ENCODE data around the gene ACIN1. TPM values are rescaled to one million over a fixed set of nuclear protein-coding genes. Genes with fewer than 3 reads are reported as not detected.

The ACIN1 gene
- total RNA-seq, 1 donor from 2014 or later, result 64.6 TPM

DNA sequence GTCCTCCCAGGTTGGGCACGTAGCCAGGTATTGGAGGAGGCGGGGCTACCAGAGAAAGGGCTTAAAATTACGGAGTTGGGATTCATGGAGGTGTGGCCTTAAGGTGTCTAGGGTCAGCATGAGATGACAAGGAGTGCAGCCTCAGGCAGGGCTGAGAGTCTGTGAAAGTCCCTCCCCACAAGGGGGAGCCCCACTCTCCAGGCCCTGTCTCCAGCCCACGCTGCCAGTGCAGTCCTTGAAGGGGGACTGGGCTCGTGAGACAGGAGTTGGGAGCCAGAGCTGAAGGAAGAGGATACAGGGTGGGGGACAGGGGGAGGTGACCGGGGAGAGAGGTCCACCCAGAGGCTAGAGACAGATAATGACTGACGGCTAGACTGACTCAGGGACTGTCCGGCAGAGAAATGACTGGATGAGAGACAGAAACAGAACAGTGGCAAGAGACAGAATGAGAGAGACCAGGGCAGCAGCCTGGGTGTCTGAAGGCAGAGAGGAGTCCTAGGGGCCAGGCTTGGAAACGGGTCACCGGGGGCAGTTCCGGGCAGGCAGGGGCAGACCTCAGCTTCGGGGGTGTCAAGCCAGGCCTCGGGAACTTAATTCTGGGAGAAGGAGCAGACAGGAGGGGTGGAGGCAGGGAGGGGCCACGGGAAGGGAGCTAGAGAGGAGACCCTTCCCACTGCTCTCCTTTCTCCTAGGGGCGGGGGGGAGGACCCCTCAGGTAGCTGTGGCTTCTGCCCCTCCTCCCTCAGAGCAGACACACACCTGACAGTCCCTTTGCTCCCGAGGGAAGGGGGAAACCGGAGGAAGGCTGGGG is 38.6 kb downstream of the ACIN1 start:
- intact Hi-C loops (cut with micrococcal nuclease), result loop anchor here (5.0 kb wide), 1 partner anchor 69 kb away; no protein-coding TSS in a partner anchor
- Histone ChIP-seq H3K4me1 (peaks cover 29% of the 10 kb centered on the region), H3K9me3 (replicated peaks) (no peaks in the 10 kb centered on the region), H3K27ac (replicated peaks) (peak overlapping the region; percentile 11), H3K4me3 (peak overlapping the region; percentile 84), H3K36me3 (peaks cover 29% of the 10 kb centered on the region), H3K27me3 (ENCODE audit: low read depth) (no peaks in the 10 kb centered on the region)
- TF ChIP-seq, protein P1, sequence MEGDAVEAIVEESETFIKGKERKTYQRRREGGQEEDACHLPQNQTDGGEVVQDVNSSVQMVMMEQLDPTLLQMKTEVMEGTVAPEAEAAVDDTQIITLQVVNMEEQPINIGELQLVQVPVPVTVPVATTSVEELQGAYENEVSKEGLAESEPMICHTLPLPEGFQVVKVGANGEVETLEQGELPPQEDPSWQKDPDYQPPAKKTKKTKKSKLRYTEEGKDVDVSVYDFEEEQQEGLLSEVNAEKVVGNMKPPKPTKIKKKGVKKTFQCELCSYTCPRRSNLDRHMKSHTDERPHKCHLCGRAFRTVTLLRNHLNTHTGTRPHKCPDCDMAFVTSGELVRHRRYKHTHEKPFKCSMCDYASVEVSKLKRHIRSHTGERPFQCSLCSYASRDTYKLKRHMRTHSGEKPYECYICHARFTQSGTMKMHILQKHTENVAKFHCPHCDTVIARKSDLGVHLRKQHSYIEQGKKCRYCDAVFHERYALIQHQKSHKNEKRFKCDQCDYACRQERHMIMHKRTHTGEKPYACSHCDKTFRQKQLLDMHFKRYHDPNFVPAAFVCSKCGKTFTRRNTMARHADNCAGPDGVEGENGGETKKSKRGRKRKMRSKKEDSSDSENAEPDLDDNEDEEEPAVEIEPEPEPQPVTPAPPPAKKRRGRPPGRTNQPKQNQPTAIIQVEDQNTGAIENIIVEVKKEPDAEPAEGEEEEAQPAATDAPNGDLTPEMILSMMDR (IDR thresholded peaks at IDR 0.05; ENCODE audit: borderline replicate concordance), result peak; percentile 82
- DNase-seq, result peak; percentile 59

DNA sequence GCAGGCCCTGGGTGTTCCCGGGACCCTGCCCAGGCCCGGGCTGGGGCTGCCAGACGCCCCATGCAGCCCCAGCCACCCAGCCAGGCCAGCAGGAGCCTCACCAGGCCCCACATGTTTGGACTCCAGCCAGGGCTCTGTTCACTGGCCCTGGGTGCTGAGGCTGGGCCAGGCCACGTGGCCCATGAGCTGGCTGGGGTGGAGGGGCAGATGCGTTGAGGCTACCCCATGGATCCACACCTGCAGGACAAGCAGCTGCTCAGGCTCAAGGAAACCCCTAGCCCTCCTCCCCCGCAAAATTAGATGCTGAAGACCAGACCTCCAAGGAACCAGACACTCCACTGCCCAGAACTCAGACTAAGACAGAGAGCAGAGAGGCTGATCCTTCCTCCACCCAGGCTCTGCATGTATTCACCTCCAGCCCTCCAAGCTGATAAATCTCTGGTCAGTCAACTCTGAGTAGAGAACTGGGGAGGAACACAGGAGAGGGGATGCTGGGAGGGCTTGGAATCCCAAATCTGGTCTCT is 39.3 kb downstream of the ACIN1 start:
- Histone ChIP-seq H3K27ac (replicated peaks) (no peak overlapping the region), H3K9me3 (replicated peaks) (no peaks in the 10 kb centered on the region), H3K4me3 (no peak overlapping the region), H3K27me3 (ENCODE audit: low read depth) (no peaks in the 10 kb centered on the region), H3K36me3 (peaks cover 23% of the 10 kb centered on the region), H3K4me1 (peaks cover 29% of the 10 kb centered on the region)
- TF ChIP-seq, protein P1 (IDR thresholded peaks at IDR 0.05; ENCODE audit: borderline replicate concordance), result no peak
- DNase-seq, result no peak
- intact Hi-C loops (cut with micrococcal nuclease), result loop anchor here (5.0 kb wide), 1 partner anchor 68 kb away; no protein-coding TSS in a partner anchor

DNA sequence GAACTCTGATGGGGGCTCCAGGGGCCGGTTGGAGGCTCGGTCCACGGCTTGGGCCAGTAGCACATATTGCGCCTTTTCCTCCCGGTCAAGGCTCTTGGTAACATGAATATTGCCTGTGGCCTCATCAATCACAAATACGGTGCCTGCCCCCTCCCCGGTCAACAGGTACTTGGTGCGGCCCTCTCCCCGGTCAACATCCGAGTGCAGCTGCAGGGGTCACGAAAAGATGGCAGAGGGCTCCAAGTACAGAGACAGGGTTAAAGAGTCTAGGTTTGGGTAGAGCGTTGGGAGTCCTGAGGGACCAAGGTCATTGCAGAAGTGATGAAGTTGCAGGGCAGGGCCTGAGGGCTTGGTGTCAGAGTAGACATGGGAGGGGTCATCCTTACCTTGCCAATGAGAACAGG is 39.8 kb downstream of the ACIN1 start:
- Histone ChIP-seq H3K4me3 (no peak overlapping the region), H3K9me3 (replicated peaks) (no peaks in the 10 kb centered on the region), H3K27ac (replicated peaks) (no peak overlapping the region), H3K4me1 (peaks cover 29% of the 10 kb centered on the region), H3K36me3 (peaks cover 17% of the 10 kb centered on the region), H3K27me3 (ENCODE audit: low read depth) (no peaks in the 10 kb centered on the region)
- intact Hi-C loops (cut with micrococcal nuclease), result loop anchor here (5.0 kb wide), 1 partner anchor 68 kb away; no protein-coding TSS in a partner anchor
- DNase-seq, result no peak
- TF ChIP-seq, protein P1 (IDR thresholded peaks at IDR 0.05; ENCODE audit: borderline replicate concordance), result no peak

DNA sequence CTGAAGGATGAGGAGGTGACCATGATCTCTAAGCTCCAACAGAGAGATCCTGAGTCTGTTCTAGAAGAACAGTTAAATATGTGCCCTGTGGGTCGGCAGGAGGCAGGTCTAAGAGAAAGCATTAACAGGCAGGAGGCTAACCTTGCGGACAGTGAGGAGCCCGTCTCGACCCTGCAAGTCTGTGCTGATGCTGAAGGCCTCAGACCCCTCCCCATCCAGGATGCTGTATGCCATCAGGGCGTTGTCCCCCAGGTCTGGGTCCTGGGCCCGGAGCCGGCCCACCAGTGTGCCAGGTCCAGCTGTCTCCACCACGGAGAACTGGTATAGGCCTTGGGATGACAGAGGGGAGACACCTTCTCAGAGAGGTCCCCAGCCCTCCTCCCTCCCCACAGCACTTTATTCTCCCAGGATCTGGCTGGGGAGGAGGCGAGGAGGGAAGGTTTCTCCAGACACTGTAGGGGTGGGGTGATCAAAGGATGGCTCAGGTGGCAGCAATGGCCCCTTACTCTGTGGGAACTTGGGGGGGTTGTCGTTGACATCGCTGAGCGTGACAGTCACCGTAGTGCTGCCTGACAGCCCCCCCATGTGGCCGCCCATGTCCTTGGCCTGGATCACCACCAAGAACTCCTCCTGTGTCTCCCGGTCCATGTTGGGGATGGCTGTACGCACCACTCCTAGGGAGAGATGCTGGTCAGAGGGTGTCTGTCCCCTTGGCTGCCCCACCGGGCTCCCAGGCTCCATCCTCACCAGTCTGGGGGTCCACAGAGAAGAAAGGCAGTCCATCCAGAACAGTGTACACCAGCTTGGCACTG is 40.7 kb downstream of the ACIN1 start:
- Histone ChIP-seq H3K4me3 (no peak overlapping the region), H3K9me3 (replicated peaks) (no peaks in the 10 kb centered on the region), H3K36me3 (peaks cover 8% of the 10 kb centered on the region), H3K27me3 (ENCODE audit: low read depth) (no peaks in the 10 kb centered on the region), H3K27ac (replicated peaks) (no peak overlapping the region), H3K4me1 (peaks cover 29% of the 10 kb centered on the region)
- no peak for DNase-seq
- intact Hi-C loops (cut with micrococcal nuclease), result no loop called here
- TF ChIP-seq, protein P1 (IDR thresholded peaks at IDR 0.05; ENCODE audit: borderline replicate concordance), result peak; percentile 40

DNA sequence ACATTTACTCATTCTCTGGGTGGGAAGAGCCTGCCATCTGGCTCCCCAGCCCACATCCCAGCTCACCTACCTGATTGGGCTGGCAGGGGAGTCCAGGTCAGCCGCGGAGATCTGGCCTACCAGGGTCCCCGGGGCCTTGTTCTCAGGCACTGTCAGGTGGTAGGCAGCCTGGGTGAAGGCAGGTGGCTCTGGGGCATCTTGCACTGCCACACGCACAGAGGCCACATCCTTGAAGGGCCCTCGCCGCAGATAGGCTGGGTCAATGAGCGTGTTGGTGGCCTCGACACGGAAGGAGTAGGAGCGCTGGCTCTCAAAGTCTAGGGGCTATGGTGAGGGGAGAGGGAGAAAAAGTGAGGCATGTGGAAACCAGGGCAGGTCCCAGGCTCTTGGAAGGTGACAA is 41.5 kb downstream of the ACIN1 start:
- H3K27me3 ChIP-seq (ENCODE audit: low read depth), result no peaks in the 10 kb centered on the region
- peaks cover 29% of the 10 kb centered on the region for H3K4me1 ChIP-seq
- H3K9me3 ChIP-seq (replicated peaks), result no peaks in the 10 kb centered on the region
- H3K27ac ChIP-seq (replicated peaks), result no peak overlapping the region
- TF ChIP-seq, protein P1 (IDR thresholded peaks at IDR 0.05; ENCODE audit: borderline replicate concordance), result no peak
- intact Hi-C loops (cut with micrococcal nuclease), result no loop called here
- no peak overlapping the region for H3K4me3 ChIP-seq
- H3K36me3 ChIP-seq, result peaks cover under 1% of the 10 kb centered on the region
- DNase-seq, result no peak
